HG03558 (cell line): Measurements from ENCODE around the gene PTGER2.

ENCODE experiments used
- ATAC-seq: cut with Tn5 transposase; IDR thresholded peaks from one replicate; pipeline ENCODE4 v1.9.1; 2021; ENCODE audit warnings: moderate number of reproducible peaks; ENCODE audit not compliant: unreplicated experiment; ENCODE audit errors: extremely low read depth

PTGER2 gene

GRCh38 chr14:52333823-52334657 is 19.9 kb downstream of the PTGER2 start:
- no peak for ATAC-seq

GRCh38 chr14:52336241-52336640 is 22.1 kb downstream of the PTGER2 start:
- ATAC-seq, result no peak

- no peak for ATAC-seq
Observed at GRCh38 chr14:52338051-52338681, 24.1 kb downstream of the PTGER2 start.

DNA sequence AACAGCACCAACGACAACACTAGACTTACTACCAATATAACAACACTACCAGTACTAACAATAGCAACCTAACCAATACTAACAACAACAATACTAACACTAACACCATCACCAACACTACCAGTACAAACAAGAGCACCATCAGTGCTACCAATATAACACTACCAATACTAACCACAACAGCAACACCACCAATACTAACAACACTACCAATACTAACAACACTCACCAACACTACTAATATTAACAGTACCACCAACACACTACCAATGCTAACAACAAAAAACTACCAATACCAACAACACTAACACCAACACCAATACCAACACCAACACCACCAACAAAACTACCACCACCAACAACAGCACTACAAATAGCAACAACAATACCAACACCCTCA is 25.1 kb downstream of the PTGER2 start:
- ATAC-seq, result no peak

DNA sequence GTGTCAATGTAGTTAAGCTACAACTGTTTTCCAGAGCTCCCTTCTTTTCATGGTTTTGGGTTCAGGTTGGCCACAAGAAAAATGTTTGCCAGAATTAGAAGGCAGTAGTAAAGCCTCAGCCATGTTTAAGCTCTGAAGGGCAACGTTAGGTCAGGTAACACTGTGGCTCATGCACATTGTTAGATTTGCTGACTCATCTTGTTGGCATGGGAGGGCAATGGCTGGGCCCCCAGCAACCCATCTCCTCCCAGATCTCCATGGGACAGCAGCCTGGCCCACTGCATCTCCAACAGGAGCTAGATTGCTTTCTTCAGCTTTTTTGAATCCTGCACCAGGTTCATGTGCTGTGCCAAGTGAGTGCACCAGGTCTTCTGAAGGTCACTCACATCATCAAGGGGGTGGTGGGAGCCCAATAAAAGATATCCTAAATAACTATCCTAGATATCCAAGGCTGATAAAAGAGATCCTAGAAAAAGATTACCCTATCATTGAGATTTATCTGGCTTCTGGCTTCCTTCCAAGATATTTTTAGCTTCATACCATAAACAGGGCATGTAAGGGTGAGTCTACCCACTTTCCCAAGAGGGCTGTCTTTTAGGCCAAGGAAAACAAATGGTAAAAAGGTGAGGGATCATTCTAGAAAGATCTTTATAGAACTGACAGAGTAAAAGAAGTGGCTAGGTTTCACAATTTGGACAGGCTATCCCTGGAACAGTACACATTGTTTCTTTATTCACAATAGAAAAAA is 28.9 kb downstream of the PTGER2 start:
- ATAC-seq, result no peak

DNA sequence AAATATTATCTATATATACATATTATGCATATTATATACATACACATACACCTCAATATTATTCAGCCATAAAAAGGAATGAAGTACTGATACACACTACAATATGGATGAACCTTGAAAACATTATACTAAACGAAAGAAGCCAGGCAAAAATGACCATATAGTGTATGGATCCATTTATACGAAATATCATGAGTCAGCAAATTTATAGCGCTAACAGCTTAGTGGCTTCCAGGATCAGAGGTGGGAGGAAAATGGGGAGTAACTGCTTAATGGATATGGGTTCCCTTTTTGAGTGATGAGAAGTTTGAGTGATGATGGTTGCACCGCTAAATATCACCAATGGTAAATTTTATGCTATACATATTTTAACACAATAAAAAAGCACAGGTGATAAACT is 32.7 kb downstream of the PTGER2 start:
- no peak for ATAC-seq

DNA sequence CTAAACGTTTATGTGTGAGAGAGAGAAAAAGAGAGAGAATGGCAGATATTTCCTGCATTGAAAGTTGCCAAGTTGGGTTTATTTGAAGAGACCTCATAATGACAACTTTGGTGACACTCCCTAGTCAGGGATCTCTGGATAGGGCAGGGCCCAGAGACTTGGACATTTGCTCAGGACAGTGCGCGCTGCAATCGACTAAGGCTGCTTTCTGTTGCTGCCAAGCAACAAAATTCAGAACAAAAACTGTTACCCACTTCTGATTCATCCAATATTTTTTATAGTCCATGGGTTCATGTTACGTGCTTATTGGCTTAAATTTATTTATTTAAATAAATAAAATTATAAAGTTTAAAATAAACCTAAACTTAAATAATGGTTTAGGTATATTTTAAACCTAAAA is 34.2 kb downstream of the PTGER2 start:
- no peak for ATAC-seq

GRCh38 chr14:52348776-52349175 is 34.7 kb downstream of the PTGER2 start:
- ATAC-seq, result no peak

GRCh38 chr14:52349731-52350130 is 35.6 kb downstream of the PTGER2 start:
- ATAC-seq, result no peak

DNA sequence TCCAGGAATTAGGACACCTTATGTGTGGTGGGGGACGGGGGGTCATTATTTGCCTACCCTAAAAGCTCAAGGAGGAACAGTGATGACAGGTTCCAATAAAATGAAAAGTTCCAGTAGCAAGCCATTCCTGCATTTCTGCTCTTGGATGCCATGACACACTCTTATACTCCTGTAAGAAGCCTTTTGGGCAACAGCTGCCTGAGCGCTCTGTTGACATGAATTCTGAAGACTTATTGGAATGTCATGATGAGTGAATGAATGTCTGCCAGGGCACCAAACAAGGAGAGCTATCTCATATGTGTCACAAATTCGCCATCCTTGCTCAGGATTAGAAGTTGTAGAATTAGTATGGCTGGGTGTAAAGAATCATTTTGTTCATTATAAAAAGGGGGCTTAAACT is 36.3 kb downstream of the PTGER2 start:
- ATAC-seq, result no peak

DNA sequence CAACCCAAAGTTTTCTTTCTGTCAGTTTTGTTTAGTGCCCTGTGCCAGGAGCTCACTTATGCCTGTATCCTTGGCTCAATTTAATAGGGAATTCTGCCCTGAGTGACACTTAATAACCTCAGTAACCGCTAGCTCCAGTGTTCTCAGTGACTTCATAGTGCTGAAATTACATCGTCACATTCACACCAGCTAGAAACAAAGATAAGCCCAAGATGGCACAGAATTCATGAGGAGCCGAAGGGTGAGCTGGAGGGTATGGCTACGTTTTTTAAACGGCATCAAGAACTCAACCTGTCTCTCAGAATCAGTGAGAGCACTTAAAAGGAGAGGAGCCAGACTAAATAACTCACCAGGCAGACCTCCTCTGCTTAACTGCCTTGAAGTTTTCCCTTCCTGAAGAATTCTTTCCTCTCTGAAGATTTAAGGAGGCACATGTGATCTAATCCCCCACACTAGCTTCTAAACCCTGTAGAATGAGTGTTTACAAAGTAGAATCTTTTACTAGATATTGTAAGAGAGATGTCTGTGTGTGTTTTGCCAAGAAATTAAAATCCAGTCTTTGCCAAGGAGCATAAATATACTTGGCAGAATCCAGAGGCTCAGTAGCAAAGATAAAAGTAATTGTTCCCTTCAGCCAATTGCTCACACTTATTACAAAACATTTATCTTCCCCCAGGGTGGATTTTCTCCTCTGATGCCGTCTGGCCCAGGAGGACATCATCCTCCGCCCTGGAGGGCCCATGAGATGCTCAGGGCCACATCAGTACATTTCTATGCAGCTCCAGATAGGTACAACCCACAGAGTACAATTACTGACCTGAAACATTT is 37.3 kb downstream of the PTGER2 start:
- no peak for ATAC-seq

DNA sequence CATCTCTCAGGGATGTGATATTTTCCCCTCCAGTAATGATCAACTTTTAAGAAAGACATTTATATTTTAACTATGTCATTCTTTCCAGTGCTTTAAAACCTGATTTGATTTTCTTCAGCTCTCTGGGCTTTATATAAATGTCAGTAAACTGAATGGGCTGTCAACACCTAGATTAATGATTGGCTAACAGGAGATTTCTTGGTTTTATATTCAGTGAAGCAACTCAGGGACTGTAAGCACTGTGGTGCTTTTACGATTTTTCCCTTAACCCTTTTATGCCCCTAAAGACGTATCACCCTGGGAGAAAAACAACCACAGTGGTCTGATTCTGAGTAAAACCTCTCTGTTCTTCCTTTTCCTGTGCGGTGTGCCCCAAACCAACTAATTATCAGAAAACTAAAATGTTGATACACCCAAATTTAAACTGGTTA is 38.0 kb downstream of the PTGER2 start:
- peak; percentile 54 for ATAC-seq

DNA sequence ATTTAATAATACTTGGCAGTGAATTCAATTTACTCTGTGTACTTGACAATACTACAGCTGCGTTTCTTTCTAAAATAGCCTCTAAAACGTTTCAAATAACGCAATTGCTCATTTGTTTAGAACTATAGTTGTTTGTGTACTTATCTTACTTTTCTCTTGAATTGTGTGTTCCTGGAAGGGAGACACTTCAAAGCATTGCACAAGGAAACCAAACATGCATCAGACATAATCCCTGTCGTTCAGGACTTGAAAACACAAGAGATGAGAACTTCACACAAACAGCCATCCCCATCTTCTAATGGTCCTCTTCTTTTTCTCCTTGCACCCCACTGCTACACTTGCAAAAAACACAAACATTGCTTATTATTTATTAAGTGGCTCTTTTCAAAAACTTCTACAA is 38.5 kb downstream of the PTGER2 start:
- no peak for ATAC-seq

DNA sequence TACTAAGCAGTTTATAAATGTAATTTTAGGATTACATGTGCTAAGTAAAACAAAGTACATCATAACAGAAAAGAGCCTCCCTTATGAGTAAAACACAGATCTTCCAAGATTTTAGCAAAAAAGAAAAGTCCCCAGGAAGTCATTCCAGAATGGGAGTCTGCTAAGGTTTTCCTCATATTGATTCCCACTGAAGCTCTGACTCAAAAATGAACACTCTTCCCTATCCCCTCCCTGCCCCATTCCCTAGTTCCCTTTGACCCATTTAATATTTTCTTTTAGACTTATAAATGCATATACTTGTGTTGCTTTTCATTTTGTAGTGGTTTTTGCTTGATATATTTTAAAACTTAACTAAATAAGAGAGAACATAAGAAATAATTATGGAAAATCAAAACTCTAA is 40.1 kb downstream of the PTGER2 start:
- ATAC-seq, result no peak

DNA sequence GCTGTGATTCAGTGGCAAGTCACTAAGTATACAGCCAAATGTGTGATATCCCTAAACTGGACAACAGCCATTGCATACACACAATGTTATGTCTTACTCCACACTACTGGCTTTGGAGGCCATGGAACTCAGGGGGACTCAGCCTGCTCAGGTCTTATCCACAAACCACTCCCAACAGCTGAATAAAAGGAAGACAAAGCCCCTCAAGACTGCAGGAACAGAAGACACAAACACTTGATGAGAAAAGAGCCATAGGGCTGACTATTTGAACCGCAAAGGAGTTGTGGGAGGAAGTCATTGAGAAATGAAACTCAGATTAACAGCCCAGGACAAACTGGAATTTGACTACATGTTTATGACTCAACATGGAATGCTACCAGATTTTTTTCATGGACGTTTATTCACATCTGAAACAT is 40.9 kb downstream of the PTGER2 start:
- ATAC-seq, result no peak

- no peak for ATAC-seq
Observed at GRCh38 chr14:52355526-52355925, 41.4 kb downstream of the PTGER2 start.

GRCh38 chr14:52356025-52356424 is 41.9 kb downstream of the PTGER2 start:
- ATAC-seq, result no peak

DNA sequence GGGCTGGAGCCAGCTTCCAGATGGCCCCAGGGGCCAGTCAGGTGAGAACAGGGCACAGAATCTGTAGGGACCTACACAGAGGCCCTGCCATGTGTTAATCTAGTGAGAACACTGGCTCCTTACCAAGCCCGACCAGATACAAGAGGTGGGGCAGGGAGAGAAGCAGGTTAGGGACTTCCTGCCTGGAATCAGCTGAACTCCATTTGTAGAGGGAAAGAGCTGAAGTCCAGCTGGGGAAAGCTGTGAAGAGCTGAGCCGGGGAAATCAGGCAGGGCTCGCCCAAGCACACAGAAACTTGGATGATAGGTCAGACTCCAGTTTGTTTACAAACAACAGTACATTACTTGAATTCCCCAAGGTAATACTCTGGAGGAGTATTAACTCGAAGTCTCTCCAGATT is 46.7 kb downstream of the PTGER2 start:
- ATAC-seq, result no peak

DNA sequence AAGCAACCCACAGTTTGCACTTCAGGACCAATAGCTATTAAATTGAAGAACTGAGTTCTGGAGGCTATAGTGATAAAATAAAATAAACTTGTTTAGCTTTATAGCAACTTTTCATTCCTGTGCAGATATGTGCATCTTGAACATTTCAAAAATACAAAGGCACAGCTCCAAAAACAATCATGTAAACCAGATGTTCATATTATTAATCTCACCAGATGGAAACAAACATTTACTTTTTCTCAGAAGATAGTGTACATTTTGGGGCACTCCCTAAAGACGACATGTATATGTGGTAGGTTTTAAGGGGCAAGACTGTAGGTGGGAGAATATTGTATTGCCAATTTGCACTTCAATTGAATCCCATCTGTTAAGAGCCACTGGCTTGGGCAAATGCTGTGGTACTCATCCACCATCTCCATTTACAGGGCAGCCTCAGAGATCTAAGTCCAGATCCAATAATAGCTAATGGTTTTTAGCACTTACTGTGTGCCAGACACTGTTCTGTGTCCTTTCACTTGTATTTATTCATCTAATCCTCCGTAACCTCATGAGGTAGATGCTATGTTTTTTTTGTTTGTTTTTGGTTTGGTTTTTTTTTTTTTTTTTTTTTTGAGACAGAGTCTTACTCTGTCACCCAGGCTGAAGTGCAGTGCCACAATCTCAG is 49.1 kb downstream of the PTGER2 start:
- ATAC-seq, result no peak

DNA sequence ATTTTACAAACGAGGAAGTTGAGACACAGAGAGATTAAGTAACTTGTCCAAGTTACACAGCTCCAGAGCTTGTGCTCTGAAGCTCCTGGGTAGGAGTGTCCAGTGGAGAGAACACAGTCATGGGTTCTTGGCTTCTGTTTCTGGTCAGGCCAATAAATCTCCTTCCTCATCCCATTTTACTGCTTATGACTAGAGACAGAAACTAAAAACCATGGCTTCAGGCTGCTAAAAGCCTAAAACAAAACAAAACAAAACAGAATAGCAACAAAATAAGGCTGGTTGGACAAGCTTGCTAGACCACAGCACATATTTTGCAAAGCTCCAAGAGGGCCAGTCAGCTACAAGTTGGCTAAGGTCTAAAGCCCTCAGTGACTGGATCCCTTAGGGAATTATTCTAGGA is 49.8 kb downstream of the PTGER2 start:
- ATAC-seq, result no peak
